ENCODE data around the gene FAM228B. TPM values are rescaled to one million over a fixed set of nuclear protein-coding genes. Genes with fewer than 3 reads are reported as not detected.

The FAM228B gene
- total and polyA plus RNA-seq, 9 donors, result 24.6 to 76.8 (median 68.8) TPM

- no peak overlapping the region for H3K27ac ChIP-seq
- TF ChIP-seq CTCF (IDR thresholded peaks at IDR 0.05) (no peak), POLR2A (IDR thresholded peaks at IDR 0.05) (no peak), EP300 (IDR thresholded peaks at IDR 0.05) (no peak)
- peaks cover 2% of the 10 kb centered on the region for H3K4me1 ChIP-seq (ENCODE audit: insufficient read depth)
- H3K9me3 ChIP-seq, result no peaks in the 10 kb centered on the region
- no peaks in the 10 kb centered on the region for H3K27me3 ChIP-seq
- 65 to 76% (median 72%) methylated on average over 5 of the region's 5 CpGs for WGBS, 3 donors
- no peaks in the 10 kb centered on the region for H3K36me3 ChIP-seq
- intact Hi-C loops (cut with DNase I), result no loop called here
- no peak overlapping the region for H3K4me3 ChIP-seq
- DNase-seq, result no peak
Observed at GRCh38 chr2:24203787-24204150, 80.5 kb downstream of the FAM228B start.

GRCh38 chr2:24204505-24204904 is 81.2 kb downstream of the FAM228B start:
- TF ChIP-seq POLR2A (IDR thresholded peaks at IDR 0.05) (no peak), CTCF (IDR thresholded peaks at IDR 0.05) (no peak), EP300 (IDR thresholded peaks at IDR 0.05) (no peak)
- Histone ChIP-seq H3K27ac (no peak overlapping the region), H3K4me1 (ENCODE audit: insufficient read depth) (peaks cover 2% of the 10 kb centered on the region), H3K27me3 (no peaks in the 10 kb centered on the region), H3K9me3 (no peaks in the 10 kb centered on the region), H3K4me3 (no peak overlapping the region), H3K36me3 (no peaks in the 10 kb centered on the region)
- 92 to 95% (median 94%) methylated on average over 12 of the region's 12 CpGs for WGBS, 3 donors
- intact Hi-C loops (cut with DNase I), result no loop called here
- DNase-seq, result no peak

GRCh38 chr2:24205131-24205530 is 81.9 kb downstream of the FAM228B start:
- no peaks in the 10 kb centered on the region for H3K9me3 ChIP-seq
- no peak overlapping the region for H3K4me3 ChIP-seq
- no peaks in the 10 kb centered on the region for H3K27me3 ChIP-seq
- peaks cover under 1% of the 10 kb centered on the region for H3K4me1 ChIP-seq (ENCODE audit: insufficient read depth)
- intact Hi-C loops (cut with DNase I), result no loop called here
- DNase-seq, result no peak
- no peak overlapping the region for H3K27ac ChIP-seq
- WGBS, 3 donors, result 88 to 93% (median 92%) methylated on average over 4 of the region's 4 CpGs
- no peak for TF ChIP-seq EP300 (IDR thresholded peaks at IDR 0.05)
- TF ChIP-seq CTCF (IDR thresholded peaks at IDR 0.05), result no peak
- no peak for TF ChIP-seq POLR2A (IDR thresholded peaks at IDR 0.05)
- no peaks in the 10 kb centered on the region for H3K36me3 ChIP-seq

- Histone ChIP-seq H3K27me3 (no peaks in the 10 kb centered on the region), H3K27ac (no peak overlapping the region), H3K4me3 (no peak overlapping the region), H3K9me3 (no peaks in the 10 kb centered on the region), H3K4me1 (ENCODE audit: insufficient read depth) (no peaks in the 10 kb centered on the region), H3K36me3 (no peaks in the 10 kb centered on the region)
- TF ChIP-seq EP300 (IDR thresholded peaks at IDR 0.05) (no peak), CTCF (IDR thresholded peaks at IDR 0.05) (no peak), POLR2A (IDR thresholded peaks at IDR 0.05) (no peak)
- DNase-seq, result no peak
- 88 to 92% (median 91%) methylated on average over 6 of the region's 6 CpGs for WGBS, 3 donors
- intact Hi-C loops (cut with DNase I), result no loop called here
Observed at GRCh38 chr2:24206242-24206641, 83.0 kb downstream of the FAM228B start.

GRCh38 chr2:24206714-24207113 is 83.4 kb downstream of the FAM228B start:
- no peaks in the 10 kb centered on the region for H3K4me1 ChIP-seq (ENCODE audit: insufficient read depth)
- H3K27ac ChIP-seq, result no peak overlapping the region
- no peak overlapping the region for H3K4me3 ChIP-seq
- intact Hi-C loops (cut with DNase I), result no loop called here
- H3K27me3 ChIP-seq, result no peaks in the 10 kb centered on the region
- no peaks in the 10 kb centered on the region for H3K9me3 ChIP-seq
- 85 to 91% (median 89%) methylated on average over 8 of the region's 8 CpGs for WGBS, 3 donors
- H3K36me3 ChIP-seq, result no peaks in the 10 kb centered on the region
- TF ChIP-seq CTCF (IDR thresholded peaks at IDR 0.05) (no peak), POLR2A (IDR thresholded peaks at IDR 0.05) (no peak), EP300 (IDR thresholded peaks at IDR 0.05) (no peak)
- no peak for DNase-seq
